Hepatocyte (in vitro differentiated cells): ENCODE data around the gene KRT37. TPM values are rescaled to one million over a fixed set of nuclear protein-coding genes. Genes with fewer than 3 reads are reported as not detected.
"Not testable (repeated sequence)": the region's sequence is repeated elsewhere in the genome, so short reads cannot be mapped to it uniquely, and the experiment has no call there.

Source experiments
- DNase-seq: peaks from one replicate; pipeline ENCODE4 v3.0.0-alpha.2; 2016; ENCODE audit warnings: low spot score
- H2AFZ ChIP-seq: fragments of 200-600 bp; sonication (generic); 2 replicates; pipeline ENCODE4 v1.6.0; 2016; ENCODE audit warnings: antibody characterized with exemption, mild to moderate bottlenecking
- H3K27ac ChIP-seq: fragments of 200-600 bp; sonication (generic); 2 replicates; pipeline ENCODE4 v1.5.1; 2016; ENCODE audit warnings: mild to moderate bottlenecking
- H3K27me3 ChIP-seq: fragments of 200-600 bp; sonication (generic); 2 replicates; pipeline ENCODE4 v1.6.1; 2016
- H3K36me3 ChIP-seq: fragments of 200-600 bp; sonication (generic); replicated peaks from 2 replicates; pipeline ENCODE4 v1.5.1; 2016; ENCODE audit warnings: low read depth; ENCODE audit not compliant: insufficient read depth
- H3K4me1 ChIP-seq: fragments of 200-600 bp; sonication (generic); 2 replicates; pipeline ENCODE4 v1.5.1; 2016; ENCODE audit warnings: mild to moderate bottlenecking, moderate library complexity; ENCODE audit not compliant: insufficient read depth
- H3K4me2 ChIP-seq: fragments of 200-600 bp; sonication (generic); 2 replicates; pipeline ENCODE4 v1.6.0; 2016
- H3K4me3 ChIP-seq: fragments of 200-600 bp; sonication (generic); 2 replicates; pipeline ENCODE4 v1.5.1; 2016; ENCODE audit warnings: mild to moderate bottlenecking
- H3K79me2 ChIP-seq: fragments of 200-600 bp; sonication (generic); 2 replicates; pipeline ENCODE4 v1.6.0; 2017; ENCODE audit warnings: mild to moderate bottlenecking
- H3K9me2 ChIP-seq: fragments of 200-600 bp; sonication (generic); replicated peaks from 2 replicates; pipeline ENCODE4 v1.6.0; 2017; ENCODE audit warnings: mild to moderate bottlenecking; ENCODE audit not compliant: insufficient read depth
- H3K9me3 ChIP-seq: fragments of 200-600 bp; sonication (generic); 2 replicates; pipeline ENCODE4 v1.5.1; 2016; ENCODE audit warnings: low read depth, mild to moderate bottlenecking
- H4K20me1 ChIP-seq: fragments of 200-600 bp; sonication (generic); 2 replicates; pipeline ENCODE4 v1.6.0; 2016; ENCODE audit warnings: mild to moderate bottlenecking; ENCODE audit not compliant: insufficient read depth, poor library complexity, severe bottlenecking
- EZH2 ChIP-seq: fragments of 200-600 bp; sonication (generic); IDR thresholded peaks from 2 replicates; pipeline ENCODE4 v1.6.1; 2016; ENCODE audit warnings: antibody characterized with exemption, mild to moderate bottlenecking, borderline replicate concordance
- EZH2phosphoT487 ChIP-seq: fragments of 200-600 bp; sonication (generic); IDR thresholded peaks from one replicate; pipeline ENCODE4 v1.6.1; 2018; ENCODE audit warnings: antibody characterized with exemption, mild to moderate bottlenecking, low read depth, moderate library complexity; ENCODE audit not compliant: unreplicated experiment, severe bottlenecking
- WGBS: methylation state at CpG from one replicate; pipeline ENCODE4 v1.1.6; 2016; ENCODE audit warnings: low lambda C conversion rate; ENCODE audit errors: missing lambda C conversion rate; 5-methylcytosine and 5-hydroxymethylcytosine counted together
- polyA plus RNA-seq: library from polyadenylated mRNA; unstranded; fragments of >200 nt; fragmentation: Nextera tagmentation; extraction: Ambion mirVana; gene quantifications from 2 replicates; pipeline ENCODE4 v1.2.1, GENCODE V29; 2016
- total RNA-seq: library from RNA; depleted of rRNA; stranded (reverse); fragments of >200 nt; gene quantifications from 2 replicates; pipeline ENCODE4 v1.2.3, GENCODE V29; 2014
- TF ChIP-seq, protein P1 (sequence below): fragments of 200-600 bp; sonication (generic); IDR thresholded peaks from 2 replicates; pipeline ENCODE4 v1.5.1; 2016; ENCODE audit warnings: antibody characterized with exemption, mild to moderate bottlenecking; ENCODE audit not compliant: poor library complexity

KRT37 gene
- total and polyA plus RNA-seq, 2 experiments from 2014 or later, result not detected

DNA sequence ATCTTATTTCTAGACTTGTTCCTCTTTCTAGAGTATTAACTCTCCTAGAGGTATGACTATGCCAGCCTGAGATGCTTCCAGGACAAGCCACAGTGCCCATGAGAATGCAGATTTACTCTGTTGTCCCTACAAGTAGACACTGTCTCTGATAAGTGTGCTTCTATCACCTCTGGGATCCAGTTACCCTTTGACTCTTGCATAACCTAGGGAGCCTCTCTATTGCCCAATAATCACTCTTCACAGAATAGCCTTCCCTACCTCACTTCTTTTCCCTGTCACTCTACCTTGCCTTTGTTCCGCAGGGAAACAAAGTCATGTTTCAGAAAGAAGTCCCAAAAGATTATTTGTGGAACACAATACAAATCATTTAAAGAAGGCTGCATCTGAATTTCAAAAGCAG lies 40.7 kb downstream of the KRT37 start:
- Histone ChIP-seq H3K36me3 (no peaks in the 10 kb centered on the region), H2AFZ (no peak overlapping the region), H3K4me3 (no peak overlapping the region), H3K27me3 (no peaks in the 10 kb centered on the region), H3K4me2 (no peak overlapping the region), H3K9me3 (no peaks in the 10 kb centered on the region), H4K20me1 (no peaks in the 10 kb centered on the region), H3K4me1 (no peaks in the 10 kb centered on the region), H3K27ac (no peak overlapping the region), H3K79me2 (no peaks in the 10 kb centered on the region), H3K9me2 (no peaks in the 10 kb centered on the region)
- WGBS, result 90% methylated on average over 1 of the region's 1 CpG
- TF ChIP-seq EZH2phosphoT487 (no peak), EZH2 (no peak)
- TF ChIP-seq, protein P1, sequence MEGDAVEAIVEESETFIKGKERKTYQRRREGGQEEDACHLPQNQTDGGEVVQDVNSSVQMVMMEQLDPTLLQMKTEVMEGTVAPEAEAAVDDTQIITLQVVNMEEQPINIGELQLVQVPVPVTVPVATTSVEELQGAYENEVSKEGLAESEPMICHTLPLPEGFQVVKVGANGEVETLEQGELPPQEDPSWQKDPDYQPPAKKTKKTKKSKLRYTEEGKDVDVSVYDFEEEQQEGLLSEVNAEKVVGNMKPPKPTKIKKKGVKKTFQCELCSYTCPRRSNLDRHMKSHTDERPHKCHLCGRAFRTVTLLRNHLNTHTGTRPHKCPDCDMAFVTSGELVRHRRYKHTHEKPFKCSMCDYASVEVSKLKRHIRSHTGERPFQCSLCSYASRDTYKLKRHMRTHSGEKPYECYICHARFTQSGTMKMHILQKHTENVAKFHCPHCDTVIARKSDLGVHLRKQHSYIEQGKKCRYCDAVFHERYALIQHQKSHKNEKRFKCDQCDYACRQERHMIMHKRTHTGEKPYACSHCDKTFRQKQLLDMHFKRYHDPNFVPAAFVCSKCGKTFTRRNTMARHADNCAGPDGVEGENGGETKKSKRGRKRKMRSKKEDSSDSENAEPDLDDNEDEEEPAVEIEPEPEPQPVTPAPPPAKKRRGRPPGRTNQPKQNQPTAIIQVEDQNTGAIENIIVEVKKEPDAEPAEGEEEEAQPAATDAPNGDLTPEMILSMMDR, result no peak
- DNase-seq, result no peak

- no peaks in the 10 kb centered on the region for H3K9me2 ChIP-seq
- no peak overlapping the region for H2AFZ ChIP-seq
- DNase-seq, result no peak
- H3K4me2 ChIP-seq, result no peak overlapping the region
- no peak overlapping the region for H3K4me3 ChIP-seq
- H3K27me3 ChIP-seq, result no peaks in the 10 kb centered on the region
- no peaks in the 10 kb centered on the region for H3K36me3 ChIP-seq
- no peaks in the 10 kb centered on the region for H4K20me1 ChIP-seq
- H3K4me1 ChIP-seq, result no peaks in the 10 kb centered on the region
- no peak overlapping the region for H3K27ac ChIP-seq
- no peaks in the 10 kb centered on the region for H3K9me3 ChIP-seq
- WGBS, result 96% methylated on average over 1 of the region's 1 CpG
- H3K79me2 ChIP-seq, result no peaks in the 10 kb centered on the region
- TF ChIP-seq EZH2phosphoT487 (no peak), EZH2 (no peak)
- TF ChIP-seq, protein P1, result no peak
Observed at GRCh38 chr17:41382394-41382793, 42.0 kb downstream of the KRT37 start.

- H3K79me2 ChIP-seq, H4K20me1 ChIP-seq, H3K4me2 ChIP-seq, DNase-seq, H3K4me1 ChIP-seq, H3K27me3 ChIP-seq, H2AFZ ChIP-seq, H3K27ac ChIP-seq, H3K36me3 ChIP-seq, H3K9me3 ChIP-seq, H3K9me2 ChIP-seq, H3K4me3 ChIP-seq: not testable (repeated sequence)
- 96% methylated on average over 13 of the region's 13 CpGs for WGBS
Observed at GRCh38 chr17:41381943-41382342, 42.4 kb downstream of the KRT37 start, which contains the start of gene KRT34. TSS of gene KRT34 (minus strand) at chr17:41382306. CDS start at chr17:41382246, 60 bp downstream.

- not testable (repeated sequence) for H3K27me3 ChIP-seq, H3K4me2 ChIP-seq, H2AFZ ChIP-seq, H4K20me1 ChIP-seq, DNase-seq, H3K36me3 ChIP-seq, H3K9me3 ChIP-seq, H3K4me3 ChIP-seq, H3K27ac ChIP-seq, H3K9me2 ChIP-seq, H3K79me2 ChIP-seq, H3K4me1 ChIP-seq
- 84% methylated on average over 7 of the region's 7 CpGs for WGBS
Observed at GRCh38 chr17:41380091-41380490, 44.3 kb downstream of the KRT37 start.

DNA sequence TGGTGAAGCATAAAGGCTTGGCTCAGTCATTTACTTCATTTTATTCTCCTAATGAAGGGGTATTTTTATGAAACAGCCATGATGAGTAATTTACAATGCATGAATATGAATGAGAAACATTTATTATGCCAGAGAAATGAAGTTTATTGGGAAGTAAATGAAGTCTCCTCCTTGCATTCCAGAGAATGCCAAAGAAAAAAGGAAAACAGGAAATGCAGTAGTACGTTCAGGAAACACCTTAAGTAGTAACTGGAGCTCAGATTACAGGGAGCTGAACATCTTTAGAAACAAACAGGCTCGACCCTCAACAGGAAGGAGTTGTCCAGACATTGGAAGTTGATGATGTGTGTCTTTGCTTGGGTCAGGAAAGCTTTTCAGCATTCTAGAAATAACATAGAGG lies 46.8 kb downstream of the KRT37 start:
- H3K27me3 ChIP-seq, result no peaks in the 10 kb centered on the region
- H3K36me3 ChIP-seq, result no peaks in the 10 kb centered on the region
- H4K20me1 ChIP-seq, result no peaks in the 10 kb centered on the region
- H3K4me2 ChIP-seq, result no peak overlapping the region
- DNase-seq, result no peak
- no peaks in the 10 kb centered on the region for H3K4me1 ChIP-seq
- no peak overlapping the region for H3K4me3 ChIP-seq
- no peaks in the 10 kb centered on the region for H3K9me3 ChIP-seq
- no peak for TF ChIP-seq EZH2phosphoT487
- TF ChIP-seq, protein P1, result no peak
- no peak for TF ChIP-seq EZH2
- 36% methylated on average over 2 of the region's 2 CpGs for WGBS
- H3K27ac ChIP-seq, result no peak overlapping the region
- no peaks in the 10 kb centered on the region for H3K9me2 ChIP-seq
- peak overlapping the region; percentile 4 for H2AFZ ChIP-seq
- no peaks in the 10 kb centered on the region for H3K79me2 ChIP-seq
